GM19324 (cell line): Measurements from ENCODE around the gene BLVRB.
"Not testable (repeated sequence)": the region's sequence is repeated elsewhere in the genome, so short reads cannot be mapped to it uniquely, and the experiment has no call there.

ENCODE experiments used
- ATAC-seq: cut with Tn5 transposase; IDR thresholded peaks from one replicate; pipeline ENCODE4 v1.9.1; 2021; ENCODE audit warnings: mild to moderate bottlenecking, moderate library complexity; ENCODE audit not compliant: unreplicated experiment, low FRiP score

BLVRB gene

GRCh38 chr19:40410030-40410389 lies 55.5 kb downstream of the BLVRB start:
- ATAC-seq: no peak

GRCh38 chr19:40408598-40408925 lies 57.0 kb downstream of the BLVRB start:
- not testable (repeated sequence) for ATAC-seq

- no peak for ATAC-seq
Measured at GRCh38 chr19:40407714-40408597, 57.6 kb downstream of the BLVRB start.

GRCh38 chr19:40403262-40403984 lies 62.1 kb downstream of the BLVRB start:
- ATAC-seq: peak; percentile 72

- ATAC-seq: no peak
Measured at GRCh38 chr19:40400559-40400958, 65.0 kb downstream of the BLVRB start.

DNA sequence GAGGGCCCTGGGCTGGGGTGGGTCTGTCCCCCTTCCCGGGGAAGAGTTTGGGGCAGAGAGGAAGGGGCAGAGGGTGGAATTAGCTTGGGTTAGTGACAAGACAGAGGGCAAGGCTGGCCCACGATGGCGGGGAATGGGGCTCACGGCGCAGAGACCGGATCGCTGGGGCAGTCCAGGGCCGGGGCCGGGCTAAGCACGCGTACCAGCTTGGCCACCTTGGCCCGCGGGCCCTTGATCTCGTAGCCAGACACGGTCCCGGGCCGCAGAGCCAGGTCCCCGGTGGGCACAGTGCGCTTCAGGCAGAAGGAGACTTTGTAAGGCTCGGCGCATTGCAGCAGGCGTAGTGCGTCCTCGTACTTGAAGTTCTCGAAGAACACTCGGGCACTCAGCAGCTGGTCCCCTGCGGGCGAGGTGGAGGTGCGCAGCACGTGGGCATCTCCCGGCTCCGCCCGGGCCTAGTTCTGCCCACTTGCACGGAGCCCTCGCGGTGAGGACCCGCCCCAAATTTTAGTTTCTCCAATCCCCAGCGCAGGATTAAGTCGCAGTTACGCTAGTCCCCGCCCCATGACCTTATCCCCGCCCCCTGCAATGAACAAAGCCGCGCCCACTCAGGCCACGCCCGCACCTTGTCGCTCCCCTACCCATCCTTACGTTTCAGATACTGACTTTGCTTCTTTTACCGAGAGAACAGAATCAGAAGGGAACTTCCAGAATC lies 67.0 kb downstream of the BLVRB start:
- ATAC-seq: no peak
